NCI-H1436 treated with DMSO at 0.1 percent for 48 hours (cell line): ENCODE data around the gene TMEM181.
"Not testable (repeated sequence)": the region's sequence is repeated elsewhere in the genome, so short reads cannot be mapped to it uniquely, and the experiment has no call there.

ENCODE experiments used
- DNase-seq: peaks from one replicate; lab custom pipeline; 2025; lab: John Stamatoyannopoulos, UW

The TMEM181 gene

DNA sequence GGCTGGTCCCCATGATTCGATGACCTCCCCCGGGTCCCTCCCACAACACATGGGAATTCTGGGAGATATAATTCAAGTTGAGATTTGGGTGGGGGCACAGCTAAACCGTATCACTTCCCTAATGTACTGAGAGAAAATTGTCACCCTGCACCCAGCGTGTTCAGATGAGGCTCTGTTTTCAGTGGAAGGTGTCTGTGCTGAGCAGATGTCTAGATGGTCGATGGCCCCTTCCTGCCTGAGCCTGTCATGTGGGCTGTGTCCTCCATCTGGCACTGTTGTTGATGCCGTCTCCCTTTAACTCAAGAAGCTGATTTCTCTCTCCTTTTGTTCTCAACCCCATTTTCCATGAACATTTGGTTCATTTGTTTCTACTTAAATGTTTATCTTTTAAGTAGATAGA is 37.0 kb downstream of the TMEM181 start:
- DNase-seq = no peak

DNA sequence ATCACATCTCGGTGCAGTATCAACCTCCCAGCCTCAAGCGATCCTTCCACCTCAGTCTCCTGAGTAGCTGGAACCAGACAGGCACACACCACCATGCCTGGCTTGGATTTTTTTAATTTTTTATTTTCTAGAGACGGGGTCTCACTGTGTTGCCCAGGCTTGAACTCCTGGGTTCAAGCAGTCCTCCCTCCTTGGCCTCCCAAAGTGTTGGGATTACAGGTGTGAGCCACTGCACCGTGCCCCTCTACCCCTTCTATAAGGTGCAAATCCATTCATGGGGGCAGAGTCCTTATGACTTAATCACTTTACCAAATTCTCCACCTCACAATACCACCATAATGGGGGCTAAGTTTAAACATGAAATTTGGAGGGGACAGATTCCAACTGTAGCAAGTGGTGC is 37.7 kb downstream of the TMEM181 start:
- no peak for DNase-seq

DNA sequence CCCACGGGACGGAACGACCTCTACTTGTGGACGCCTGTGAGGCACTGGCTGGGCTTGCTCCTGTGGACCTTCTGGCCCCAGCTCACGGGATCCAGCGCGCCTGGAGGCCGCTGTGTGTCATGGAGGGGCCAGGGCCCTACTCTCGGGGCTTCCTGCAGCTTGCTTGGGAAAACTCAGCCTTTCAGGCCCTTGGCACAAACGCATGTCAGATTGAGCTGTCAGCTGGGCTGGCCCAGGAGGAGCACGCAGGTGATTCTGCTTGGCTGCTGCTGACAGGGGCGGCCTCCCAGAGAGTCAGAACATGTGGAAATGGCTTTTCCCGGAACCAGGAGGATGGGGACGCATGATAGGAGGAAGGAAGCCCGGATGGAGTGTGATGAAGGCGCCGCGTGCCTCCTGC is 39.7 kb downstream of the TMEM181 start:
- no peak for DNase-seq

DNA sequence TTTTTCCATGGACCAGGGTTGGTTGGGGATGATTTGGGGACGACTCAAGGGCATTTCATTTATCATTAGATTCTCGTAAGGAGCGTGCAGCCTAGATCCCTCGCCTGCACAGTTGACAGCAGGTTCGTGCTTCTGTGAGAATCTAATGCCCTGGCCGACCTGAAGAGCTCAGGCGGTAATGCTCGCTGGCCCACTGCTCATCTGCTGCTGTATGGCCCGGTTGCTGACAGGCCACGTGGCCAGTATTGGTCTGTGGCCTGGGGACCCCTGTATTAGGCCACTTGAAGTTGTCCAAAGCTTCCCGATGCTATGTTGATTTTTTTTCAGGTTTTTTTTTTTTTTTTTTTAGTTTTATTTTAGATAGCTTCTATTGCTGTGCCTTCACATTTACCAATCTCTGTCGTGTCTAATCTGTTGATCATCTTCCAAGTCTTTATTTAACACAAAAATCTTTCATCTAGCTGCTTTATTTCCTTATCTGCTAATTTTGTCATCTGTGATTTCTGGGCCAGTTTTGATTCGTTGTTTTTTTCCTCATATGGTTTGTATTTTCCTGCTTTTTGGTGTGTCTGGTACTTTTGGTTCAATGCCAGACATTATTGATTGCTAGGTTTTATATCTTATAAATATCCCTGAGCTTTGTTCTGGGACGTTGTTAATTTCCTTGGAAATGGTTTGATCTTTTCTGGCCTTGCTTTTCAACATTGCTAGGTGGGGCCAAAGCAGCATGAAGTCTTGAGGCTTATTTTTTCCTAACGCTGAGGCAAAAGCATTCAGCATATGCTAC is 43.6 kb downstream of the TMEM181 start:
- DNase-seq = no peak

DNA sequence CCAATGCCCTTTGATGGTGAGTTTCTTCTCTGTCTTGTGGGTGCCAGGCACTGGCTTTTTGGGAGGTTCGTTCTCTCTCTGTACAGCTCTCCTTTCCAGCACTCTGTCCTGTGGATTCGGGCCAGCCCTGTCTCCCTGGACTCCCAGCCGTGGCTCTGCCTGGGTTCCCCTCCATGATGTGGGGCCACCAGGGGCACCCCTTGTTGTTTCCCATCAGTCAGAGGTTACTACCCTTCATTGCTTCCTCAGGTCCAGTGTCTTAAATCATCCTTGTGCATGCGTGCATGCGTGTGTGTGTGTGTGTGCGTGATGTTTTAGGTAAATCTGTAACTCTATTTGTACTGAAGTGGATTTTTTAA is 44.1 kb downstream of the TMEM181 start:
- DNase-seq = no peak

DNA sequence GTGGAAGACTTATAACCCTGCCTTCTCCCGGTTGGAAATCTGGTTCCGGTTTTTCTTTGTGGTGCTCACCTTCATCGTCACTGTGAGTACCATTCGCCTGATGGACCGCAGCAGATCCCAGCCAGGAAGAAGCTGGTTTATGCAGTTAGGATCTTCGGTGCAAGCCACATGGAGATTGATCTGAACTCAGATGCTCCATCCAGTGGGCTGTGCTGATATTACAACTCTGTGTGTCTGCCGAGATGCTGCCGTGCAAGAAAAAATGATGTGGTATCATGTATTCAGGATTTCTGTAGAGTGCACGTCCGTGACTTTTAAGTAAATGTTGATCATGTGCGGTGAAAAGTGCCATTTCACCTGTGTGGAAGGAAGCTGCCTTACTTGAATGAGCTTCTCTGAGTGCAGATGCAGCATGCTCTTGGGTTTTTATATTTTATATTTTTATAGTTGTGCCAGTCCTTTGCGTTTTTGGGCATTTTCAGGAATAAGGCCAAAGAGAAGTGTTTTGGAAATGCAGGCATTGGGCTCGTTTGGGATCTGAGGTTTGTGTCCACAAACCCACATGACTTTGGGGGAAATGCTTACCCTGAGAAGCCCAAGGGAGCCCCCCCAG is 45.5 kb downstream of the TMEM181 start:
- no peak for DNase-seq

DNA sequence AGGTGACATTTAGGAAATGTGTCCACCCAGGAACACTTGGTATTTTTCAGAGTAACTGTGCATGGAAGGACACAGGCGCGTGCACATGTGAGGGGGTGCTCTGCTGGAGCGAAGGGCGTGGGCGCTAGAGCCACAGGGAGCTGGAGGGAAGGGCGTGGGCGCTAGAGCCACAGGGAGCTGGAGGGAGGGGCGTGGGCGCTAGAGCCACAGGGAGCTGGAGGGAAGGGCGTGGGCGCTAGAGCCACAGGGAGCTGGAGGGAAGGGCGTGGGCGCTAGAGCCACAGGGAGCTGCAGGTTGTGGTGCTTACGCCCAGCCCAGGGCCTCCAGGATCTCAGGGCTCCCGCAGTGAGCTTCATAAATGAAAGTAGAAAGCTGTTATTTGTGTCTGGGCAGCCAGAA is 46.1 kb downstream of the TMEM181 start:
- not testable (repeated sequence) for DNase-seq

DNA sequence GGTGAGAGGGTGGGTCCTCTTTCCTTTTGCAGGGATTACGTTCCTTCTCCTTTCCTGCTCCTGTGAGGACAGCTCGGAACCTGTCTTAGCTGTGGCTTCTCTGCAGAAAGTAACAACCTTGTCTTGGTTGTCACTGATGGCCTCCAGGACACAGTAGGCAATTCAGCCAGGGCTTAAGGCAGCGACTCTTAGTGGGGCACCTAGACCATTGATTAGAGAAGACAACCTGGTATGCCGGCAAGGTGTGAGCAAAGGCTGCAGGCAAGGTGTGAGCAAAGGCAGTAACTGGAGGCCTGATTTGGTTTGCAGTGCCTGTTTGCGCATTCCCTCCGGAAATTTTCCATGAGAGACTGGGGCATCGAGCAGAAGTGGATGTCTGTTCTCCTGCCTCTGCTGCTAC is 47.0 kb downstream of the TMEM181 start:
- no peak for DNase-seq

DNA sequence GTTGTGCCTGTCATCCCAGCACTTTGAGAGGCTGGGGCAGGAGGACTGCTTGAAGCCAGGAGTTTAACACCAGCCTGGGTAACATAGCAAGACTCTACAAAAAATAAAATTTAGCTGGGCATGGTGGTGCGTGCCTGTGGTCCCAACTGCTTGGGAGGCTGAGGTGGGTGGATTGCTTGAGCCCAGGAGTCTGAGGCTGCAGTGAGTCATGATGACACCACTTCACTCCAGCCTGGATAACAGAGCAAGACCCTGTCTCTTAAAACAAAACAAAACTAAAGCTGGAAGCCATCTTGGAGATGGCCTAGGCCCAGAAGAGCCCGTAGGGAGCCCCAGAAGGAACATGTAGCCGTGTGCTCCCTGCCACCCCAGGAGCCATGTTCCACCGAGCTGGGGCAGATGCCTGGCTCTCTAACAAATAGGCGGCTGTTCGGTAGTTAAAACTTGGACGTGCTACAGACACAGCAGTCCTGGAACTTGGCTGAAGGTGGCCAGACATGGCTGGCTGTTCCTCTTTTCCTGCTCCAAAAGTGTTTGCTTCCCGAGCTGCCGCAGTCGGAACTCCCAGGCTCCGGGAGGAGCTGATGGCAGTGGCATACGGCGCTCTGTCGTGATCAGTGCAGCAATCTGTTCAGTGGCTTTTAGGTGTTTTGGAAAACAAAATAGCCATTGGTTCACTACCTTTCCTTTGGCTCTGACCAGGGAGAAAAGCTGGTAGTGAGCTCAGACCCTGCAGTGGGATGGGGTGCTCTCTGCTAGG is 47.7 kb downstream of the TMEM181 start:
- DNase-seq = no peak

DNA sequence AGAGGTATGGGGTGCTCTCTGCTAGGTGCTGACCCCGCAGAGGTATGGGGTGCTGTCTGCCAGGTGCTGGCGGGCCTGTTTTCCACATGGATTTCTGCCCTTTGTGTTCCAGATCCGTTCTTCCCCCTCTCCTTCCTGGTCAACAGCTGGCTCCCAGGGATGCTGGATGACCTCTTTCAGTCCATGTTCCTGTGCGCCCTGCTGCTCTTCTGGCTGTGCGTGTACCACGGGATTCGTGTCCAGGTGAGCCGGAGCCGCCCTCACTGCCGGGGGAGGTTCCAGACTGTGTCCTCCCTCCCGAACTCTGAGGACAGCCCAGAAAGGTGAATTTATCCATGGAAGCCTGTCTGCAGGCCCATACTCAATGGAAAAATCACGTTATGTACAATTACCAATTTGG is 48.3 kb downstream of the TMEM181 start:
- no peak for DNase-seq

DNA sequence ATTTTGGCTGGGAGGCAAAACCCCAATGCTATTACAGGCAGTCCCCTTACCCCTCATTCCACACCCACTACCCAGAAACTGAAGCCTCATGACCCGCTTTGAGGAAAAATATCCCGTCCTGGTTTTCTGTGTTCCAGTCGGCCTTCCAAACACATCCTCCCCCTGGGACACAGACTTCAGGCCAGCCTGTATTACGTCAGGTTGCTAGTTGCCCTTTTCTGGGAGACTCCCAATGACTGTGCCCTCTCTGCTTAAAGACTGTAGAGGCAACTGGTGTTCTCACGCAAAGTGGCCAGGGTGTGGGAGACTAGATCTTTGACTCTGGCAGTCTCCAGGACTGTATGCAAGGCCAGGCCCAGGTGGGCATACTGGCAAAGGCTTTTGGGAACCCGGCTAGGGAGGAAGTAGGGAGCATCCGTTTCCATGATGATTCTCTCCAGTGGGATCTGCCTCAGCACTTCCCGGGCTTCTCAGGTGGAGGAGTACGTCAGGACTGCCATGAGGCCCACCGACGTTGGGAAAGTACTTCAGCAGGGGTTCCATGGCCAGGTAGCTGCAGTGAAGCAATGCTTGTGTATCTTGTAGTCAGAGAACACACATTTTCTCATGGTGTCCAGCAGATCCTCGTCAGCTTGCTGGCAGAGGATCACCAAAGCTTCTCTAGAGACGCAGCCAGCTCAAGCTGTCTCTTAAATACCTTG is 49.7 kb downstream of the TMEM181 start:
- DNase-seq = no peak

DNA sequence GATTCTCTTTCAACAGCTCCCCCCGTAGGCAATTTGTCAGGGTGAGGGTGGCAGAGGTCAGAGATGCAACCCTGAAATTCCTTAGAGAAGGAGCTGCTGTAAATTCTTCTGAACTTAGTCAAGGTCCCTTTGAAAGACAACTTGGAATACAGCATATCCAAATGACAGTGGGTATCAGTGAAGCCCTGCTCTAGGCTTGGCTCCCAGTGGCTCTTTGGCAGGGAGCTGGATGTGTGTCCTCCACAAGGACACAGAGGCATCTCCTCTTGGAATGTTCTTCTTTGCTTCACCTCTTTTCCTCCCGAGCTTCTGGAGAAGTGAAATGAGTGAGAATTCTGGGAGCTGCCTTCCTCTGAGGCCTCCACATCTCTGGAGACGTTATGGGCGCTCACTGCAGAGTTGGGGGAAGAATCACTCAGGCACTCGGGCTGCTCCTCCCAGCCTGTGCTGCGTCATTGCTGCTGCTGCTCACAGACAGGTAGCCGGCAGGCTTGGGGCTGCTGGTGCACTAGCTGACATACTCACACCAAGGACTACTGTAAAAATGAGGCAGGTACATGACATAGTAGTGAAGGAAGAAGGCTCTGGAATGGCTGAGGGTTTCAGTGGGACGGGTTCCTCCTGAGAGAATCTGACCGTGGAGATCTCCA is 50.6 kb downstream of the TMEM181 start:
- DNase-seq = no peak

DNA sequence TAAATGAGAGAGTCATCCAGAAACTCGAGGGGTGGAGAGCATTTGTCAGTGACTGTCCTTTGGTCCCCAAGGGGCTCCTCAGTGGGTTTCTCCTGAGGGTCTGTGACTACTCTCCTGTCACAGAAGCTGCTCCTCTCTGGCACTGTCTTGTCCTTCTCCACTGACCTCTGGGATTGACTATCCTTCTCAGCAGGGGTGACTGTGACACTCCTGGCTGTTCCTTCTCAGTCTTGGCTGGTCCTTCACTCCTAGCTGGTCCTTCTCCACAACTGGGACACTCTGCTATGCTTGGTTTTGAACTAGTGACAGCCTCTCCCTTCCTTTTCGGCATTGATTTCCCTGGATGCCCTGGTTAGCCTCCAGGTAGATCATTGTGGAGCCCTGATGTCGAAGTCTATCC is 51.1 kb downstream of the TMEM181 start:
- no peak for DNase-seq

DNA sequence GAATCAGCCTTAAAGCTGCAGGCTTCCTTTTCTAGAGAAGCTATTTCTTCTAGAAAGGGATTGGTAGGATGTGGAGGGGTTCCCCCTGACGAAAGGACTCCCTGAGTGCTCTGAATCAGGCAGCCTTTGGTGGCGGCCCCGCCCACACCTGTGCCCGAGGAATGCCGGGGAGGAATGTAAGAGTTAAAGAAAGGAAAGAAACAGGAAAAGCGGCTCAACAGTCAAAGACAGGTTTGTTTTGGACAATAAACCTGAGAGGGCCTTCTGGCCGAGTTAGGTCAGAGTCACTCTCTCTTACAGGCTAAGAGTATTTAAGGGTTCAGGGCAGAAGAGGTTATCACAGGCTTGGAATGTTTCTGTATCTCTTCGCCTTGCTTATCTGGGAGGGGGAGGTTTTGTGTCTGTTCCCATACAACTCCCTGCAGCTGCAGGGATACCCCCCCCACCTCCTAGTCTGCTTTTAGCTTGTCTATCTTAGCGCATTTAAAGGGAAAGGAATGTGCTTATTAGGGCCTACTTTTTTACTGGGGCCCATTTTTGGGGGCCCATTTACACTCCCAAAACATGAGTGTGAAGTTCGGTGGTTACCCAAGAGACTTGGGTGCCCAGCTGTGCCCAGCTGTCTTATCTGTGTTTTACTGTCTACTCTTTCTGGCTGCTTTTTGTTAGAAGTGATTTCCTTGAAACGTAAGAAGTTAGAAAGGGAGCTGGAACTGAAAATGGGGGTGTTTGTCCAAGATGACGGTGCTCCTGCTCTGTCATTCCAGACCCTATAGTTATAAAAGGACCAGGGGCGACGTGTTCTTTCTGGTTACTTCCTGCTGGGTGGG is 51.9 kb downstream of the TMEM181 start:
- no peak for DNase-seq

DNA sequence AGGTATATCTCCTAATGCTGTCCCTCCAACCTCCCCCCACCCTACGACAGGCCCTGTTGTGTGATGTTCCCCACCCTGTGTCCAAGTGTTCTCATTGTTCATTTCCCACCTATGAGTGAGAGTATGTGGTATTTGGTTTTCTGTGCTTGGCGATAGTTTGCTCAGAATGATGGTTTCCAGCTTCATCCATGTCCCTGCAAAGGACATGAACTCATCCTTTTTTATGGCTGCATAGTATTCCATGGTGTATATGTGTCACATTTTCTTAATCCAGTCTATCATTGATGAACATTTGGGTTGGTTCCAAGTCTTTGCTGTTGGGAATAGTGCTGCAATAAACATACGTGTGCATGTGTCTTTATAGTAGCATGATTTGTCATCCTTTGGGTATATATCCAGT is 54.7 kb downstream of the TMEM181 start:
- DNase-seq = not testable (repeated sequence)

DNA sequence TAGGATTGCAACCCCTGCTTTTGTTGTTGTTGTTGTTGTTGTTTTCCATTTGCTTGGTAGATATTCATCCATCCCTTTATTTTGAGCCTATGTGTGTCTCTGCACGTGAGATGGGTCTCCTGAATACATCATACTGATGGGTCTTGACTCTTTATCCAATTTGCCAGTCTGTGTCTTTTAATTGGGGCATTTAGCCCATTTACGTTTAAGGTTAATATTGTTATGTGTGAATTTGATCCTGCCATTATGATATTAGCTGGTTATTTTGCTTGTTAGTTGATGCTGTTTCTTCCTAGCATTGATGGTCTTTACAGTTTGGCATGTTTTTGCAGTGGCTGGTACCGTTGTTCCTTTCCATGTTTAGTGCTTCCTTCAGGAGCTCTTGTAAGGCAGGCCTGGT is 58.4 kb downstream of the TMEM181 start:
- not testable (repeated sequence) for DNase-seq

DNA sequence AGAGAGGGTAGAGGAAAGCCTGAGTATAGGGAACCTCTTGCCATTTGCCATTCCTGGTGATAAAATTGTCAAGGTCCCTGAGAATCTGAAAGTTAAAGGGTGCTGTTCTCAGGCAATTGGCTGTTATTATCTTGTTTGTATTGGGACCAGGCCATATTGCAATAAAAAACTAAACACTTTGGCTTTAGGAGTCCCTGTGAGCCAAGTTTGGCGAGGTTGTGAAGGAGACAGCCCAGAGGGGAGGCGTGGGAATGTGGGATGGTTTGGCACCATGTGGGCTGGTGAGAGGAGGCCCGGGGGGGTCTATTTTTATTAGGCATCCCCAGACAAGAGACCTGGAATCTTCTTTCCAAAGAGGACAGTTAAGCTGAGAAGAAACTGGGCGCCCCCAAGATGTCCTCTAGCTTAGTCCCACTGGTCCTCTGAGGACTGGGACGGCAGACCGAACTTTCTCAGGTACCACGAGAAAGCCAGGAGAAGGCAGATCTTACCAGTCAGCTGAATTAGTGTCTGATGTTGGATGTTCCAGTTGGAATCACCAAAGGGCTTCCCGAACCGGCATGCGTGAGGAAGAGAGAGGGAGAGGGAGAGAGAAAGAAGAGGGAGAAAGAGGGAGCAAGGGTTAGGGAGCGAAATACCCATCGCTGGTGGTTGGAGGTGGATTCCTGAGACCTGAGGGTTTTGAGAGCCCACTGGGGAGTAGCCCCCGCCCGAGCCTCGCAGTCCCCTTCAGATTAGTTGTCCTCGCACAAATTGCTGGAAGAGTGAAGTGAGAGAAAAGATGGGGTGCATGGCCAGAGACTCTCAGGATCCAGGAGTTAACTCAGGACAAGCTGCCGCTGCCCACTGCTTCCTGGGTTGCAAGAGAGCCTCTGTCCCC is 60.3 kb downstream of the TMEM181 start:
- DNase-seq = no peak

DNA sequence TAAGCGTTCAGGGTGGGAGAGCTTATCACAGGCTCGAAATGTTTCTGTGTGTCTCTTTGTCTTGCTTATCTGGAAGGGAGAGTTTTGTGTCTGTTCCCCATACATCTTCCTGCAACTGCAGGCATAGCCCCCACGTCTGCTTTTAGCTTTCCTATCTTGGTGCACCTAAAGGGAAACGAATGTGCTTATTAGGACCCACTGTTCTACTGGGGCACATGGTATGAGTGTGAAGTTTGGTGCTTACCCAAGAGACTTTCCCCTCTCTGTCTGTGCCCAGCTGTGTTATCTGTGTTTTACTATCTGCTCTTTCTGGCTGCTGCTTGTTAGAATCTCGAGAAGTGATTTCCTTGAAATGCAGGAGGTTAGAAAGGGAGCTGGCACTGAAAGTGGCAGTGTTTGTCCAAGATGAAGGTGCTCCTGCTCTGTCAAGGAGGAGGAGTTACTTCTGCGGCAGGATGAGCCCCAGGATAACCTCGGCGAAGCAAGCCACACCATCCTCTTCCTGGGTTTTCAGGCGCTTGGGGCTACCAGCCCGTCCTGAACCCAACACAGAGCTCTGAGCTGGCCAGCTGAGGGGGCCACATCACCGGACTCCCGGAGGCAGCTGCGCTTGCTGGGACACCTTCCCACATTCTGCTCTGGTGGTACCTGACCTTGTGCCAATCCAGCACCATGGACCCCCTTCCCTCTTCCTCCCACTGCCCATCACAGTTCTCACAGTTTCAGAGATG is 61.2 kb downstream of the TMEM181 start:
- DNase-seq = no peak
